Smooth muscle cell (in vitro differentiated cells): Measurements from ENCODE around the gene GPATCH4. TPM values are rescaled to one million over a fixed set of nuclear protein-coding genes. Genes with fewer than 3 reads are reported as not detected.

ENCODE experiments used
- DNase-seq: peaks from one replicate; lab custom pipeline; 2025; ENCODE audit not compliant: unreplicated experiment; lab: John Stamatoyannopoulos, UW
- H2AFZ ChIP-seq: fragments of 200-600 bp; sonication (generic); 2 replicates; pipeline ENCODE4 v1.6.0; 2016; ENCODE audit warnings: antibody characterized with exemption, low read depth, mild to moderate bottlenecking
- H3F3A ChIP-seq: fragments of 200-600 bp; sonication (generic); 2 replicates; pipeline ENCODE4 v1.6.0; 2017; ENCODE audit warnings: antibody characterized with exemption, low read depth
- H3K27ac ChIP-seq: fragments of 200-600 bp; sonication (generic); 2 replicates; pipeline ENCODE4 v1.5.1; 2016; ENCODE audit warnings: low read depth, mild to moderate bottlenecking
- H3K27me3 ChIP-seq: fragments of 200-600 bp; sonication (generic); 2 replicates; pipeline ENCODE4 v1.6.1; 2016; ENCODE audit warnings: low read depth, mild to moderate bottlenecking
- H3K36me3 ChIP-seq: fragments of 200-600 bp; sonication (generic); 2 replicates; pipeline ENCODE4 v1.5.1; 2016; ENCODE audit warnings: low read depth
- H3K4me1 ChIP-seq: fragments of 200-600 bp; sonication (generic); 2 replicates; pipeline ENCODE4 v1.5.1; 2016; ENCODE audit warnings: low read depth
- H3K4me2 ChIP-seq: fragments of 200-600 bp; sonication (generic); 2 replicates; pipeline ENCODE4 v1.6.0; 2016; ENCODE audit warnings: mild to moderate bottlenecking
- H3K4me3 ChIP-seq: fragments of 200-600 bp; sonication (generic); 2 replicates; pipeline ENCODE4 v1.5.1; 2016; ENCODE audit warnings: mild to moderate bottlenecking
- H3K79me2 ChIP-seq: fragments of 200-600 bp; sonication (generic); 2 replicates; pipeline ENCODE4 v1.6.0; 2016; ENCODE audit warnings: low read depth, mild to moderate bottlenecking
- H3K9ac ChIP-seq: fragments of 200-600 bp; sonication (generic); 2 replicates; pipeline ENCODE4 v1.6.0; 2016; ENCODE audit warnings: low read depth
- H3K9me3 ChIP-seq: fragments of 200-600 bp; sonication (generic); replicated peaks from 2 replicates; pipeline ENCODE4 v1.5.1; 2016; ENCODE audit warnings: low read depth
- H4K20me1 ChIP-seq: fragments of 200-600 bp; sonication (generic); 2 replicates; pipeline ENCODE4 v1.6.0; 2016; ENCODE audit warnings: low read depth
- CTCF ChIP-seq: fragments of 200-600 bp; sonication (generic); IDR thresholded peaks from 2 replicates; pipeline ENCODE4 v1.5.1; 2017; ENCODE audit warnings: borderline replicate concordance, mild to moderate bottlenecking, antibody characterized with exemption; ENCODE audit not compliant: insufficient read depth, poor library complexity, severe bottlenecking
- WGBS: methylation state at CpG from one replicate; pipeline ENCODE4 v1.1.7; 2016; ENCODE audit warnings: low lambda C conversion rate; 5-methylcytosine and 5-hydroxymethylcytosine counted together
- polyA plus RNA-seq: library from polyadenylated mRNA; unstranded; fragments of >200 nt; fragmentation: Nextera tagmentation; extraction: Ambion mirVana; gene quantifications from 2 replicates; pipeline ENCODE4 v1.2.1, GENCODE V29; 2016
- total RNA-seq: library from RNA; depleted of rRNA; stranded (reverse); fragments of >200 nt; gene quantifications from 2 replicates; pipeline ENCODE4 v1.2.3, GENCODE V29; 2014

GPATCH4 gene
- total and polyA plus RNA-seq, 2 experiments from 2014 or later, result 11.9 to 19.9 TPM

- Histone ChIP-seq H2AFZ (no peak overlapping the region), H3K27me3 (peaks cover 95% of the 10 kb centered on the region), H3K9me3 (no peaks in the 10 kb centered on the region), H3K9ac (no peak overlapping the region), H3K36me3 (no peaks in the 10 kb centered on the region), H4K20me1 (peaks cover 12% of the 10 kb centered on the region), H3F3A (no peaks in the 10 kb centered on the region), H3K79me2 (no peaks in the 10 kb centered on the region), H3K27ac (no peak overlapping the region), H3K4me2 (no peak overlapping the region), H3K4me3 (no peak overlapping the region), H3K4me1 (peaks cover 14% of the 10 kb centered on the region)
- WGBS, result 76% methylated on average over 1 of the region's 1 CpG
- DNase-seq, result no peak
- no peak for TF ChIP-seq CTCF
Observed at GRCh38 chr1:156644640-156645039, 43.4 kb upstream of the GPATCH4 start.

- Histone ChIP-seq H3K9ac (no peak overlapping the region), H3K9me3 (no peaks in the 10 kb centered on the region), H3K4me2 (no peak overlapping the region), H3K4me1 (peaks cover 14% of the 10 kb centered on the region), H3K36me3 (no peaks in the 10 kb centered on the region), H3K79me2 (no peaks in the 10 kb centered on the region), H3K27ac (no peak overlapping the region), H3K27me3 (peaks cover 96% of the 10 kb centered on the region), H4K20me1 (peaks cover 12% of the 10 kb centered on the region), H3F3A (no peaks in the 10 kb centered on the region), H3K4me3 (no peak overlapping the region), H2AFZ (no peak overlapping the region)
- WGBS, result 90% methylated on average over 3 of the region's 3 CpGs
- DNase-seq, result no peak
- TF ChIP-seq CTCF, result no peak
Observed at GRCh38 chr1:156644146-156644545, 42.9 kb upstream of the GPATCH4 start.

- Histone ChIP-seq H3K4me2 (no peak overlapping the region), H3K4me1 (peaks cover 14% of the 10 kb centered on the region), H4K20me1 (peaks cover 12% of the 10 kb centered on the region), H3K27ac (no peak overlapping the region), H3K36me3 (no peaks in the 10 kb centered on the region), H3F3A (no peaks in the 10 kb centered on the region), H2AFZ (no peak overlapping the region), H3K9me3 (no peaks in the 10 kb centered on the region), H3K79me2 (no peaks in the 10 kb centered on the region), H3K27me3 (peaks cover 96% of the 10 kb centered on the region), H3K4me3 (no peak overlapping the region), H3K9ac (no peak overlapping the region)
- DNase-seq, result no peak
- TF ChIP-seq CTCF, result no peak
- WGBS, result 83% methylated on average over 7 of the region's 7 CpGs
Observed at GRCh38 chr1:156643778-156644092, 42.5 kb upstream of the GPATCH4 start.

DNA sequence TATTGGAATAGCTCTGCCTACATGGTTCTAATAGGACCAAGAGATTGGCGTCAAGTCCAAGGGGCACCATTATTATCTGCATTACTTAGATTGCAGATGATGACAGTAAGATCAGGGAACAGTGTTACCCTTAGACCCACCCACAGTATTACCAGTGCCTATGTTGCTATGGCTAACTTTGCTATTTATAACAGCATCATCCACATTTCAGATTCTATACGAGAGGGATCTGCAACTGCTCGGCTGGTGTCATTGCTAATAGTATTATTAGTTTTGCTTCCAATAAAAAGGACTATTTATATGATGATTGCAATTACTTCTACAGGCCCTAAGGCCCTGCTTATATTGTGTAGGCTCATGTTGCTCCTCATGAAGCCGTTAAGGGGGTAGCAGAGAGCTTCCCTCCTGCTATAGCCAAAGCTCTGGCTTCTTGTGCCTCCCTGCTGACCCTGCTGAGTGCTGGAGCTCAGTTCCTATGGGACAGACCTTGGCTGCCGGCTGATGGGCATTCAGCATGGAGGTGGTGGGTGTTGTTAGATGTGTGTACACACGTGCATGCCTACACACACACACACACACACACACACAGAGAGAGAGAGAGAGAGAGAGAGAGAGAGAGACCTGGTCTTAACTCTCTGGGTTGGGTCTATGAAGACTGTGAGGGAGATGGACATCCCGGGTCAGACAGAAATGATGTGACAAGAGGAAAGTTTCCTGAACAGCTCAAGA is 41.9 kb upstream of the GPATCH4 start:
- H3K4me3 ChIP-seq, result no peak overlapping the region
- H3K4me1 ChIP-seq, result peaks cover 14% of the 10 kb centered on the region
- no peaks in the 10 kb centered on the region for H3K36me3 ChIP-seq
- peaks cover 12% of the 10 kb centered on the region for H4K20me1 ChIP-seq
- H3K9ac ChIP-seq, result no peak overlapping the region
- H2AFZ ChIP-seq, result no peak overlapping the region
- H3K4me2 ChIP-seq, result no peak overlapping the region
- WGBS, result 54% methylated on average over 7 of the region's 7 CpGs
- DNase-seq, result no peak
- no peak for TF ChIP-seq CTCF
- no peak overlapping the region for H3K27ac ChIP-seq
- no peaks in the 10 kb centered on the region for H3F3A ChIP-seq
- no peaks in the 10 kb centered on the region for H3K79me2 ChIP-seq
- no peaks in the 10 kb centered on the region for H3K9me3 ChIP-seq
- peaks cover 96% of the 10 kb centered on the region for H3K27me3 ChIP-seq
